ENCODE data around the gene RAB14.
"Not testable (repeated sequence)": the region's sequence is repeated elsewhere in the genome, so short reads cannot be mapped to it uniquely, and the experiment has no call there.

The RAB14 gene

DNA sequence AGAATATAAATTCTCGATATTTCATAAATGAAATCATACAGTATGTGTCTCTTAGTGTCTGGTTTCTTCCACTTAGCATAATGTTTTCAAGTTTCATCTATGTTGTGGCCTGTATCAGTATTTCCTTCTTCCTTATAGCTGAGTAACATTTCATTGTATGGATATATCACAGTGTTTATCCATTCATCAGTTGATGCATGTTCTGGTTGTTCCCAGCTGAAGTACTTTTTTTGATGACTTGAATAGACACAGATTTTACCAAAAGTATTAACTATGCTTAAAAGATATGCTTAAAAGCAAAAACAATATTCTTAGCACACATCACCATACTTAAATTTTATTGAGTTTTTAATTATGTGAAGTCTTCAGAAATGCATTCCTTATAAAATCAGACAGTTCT, 12.7 kb downstream of the RAB14 start:
- no peak for DNase-seq

DNA sequence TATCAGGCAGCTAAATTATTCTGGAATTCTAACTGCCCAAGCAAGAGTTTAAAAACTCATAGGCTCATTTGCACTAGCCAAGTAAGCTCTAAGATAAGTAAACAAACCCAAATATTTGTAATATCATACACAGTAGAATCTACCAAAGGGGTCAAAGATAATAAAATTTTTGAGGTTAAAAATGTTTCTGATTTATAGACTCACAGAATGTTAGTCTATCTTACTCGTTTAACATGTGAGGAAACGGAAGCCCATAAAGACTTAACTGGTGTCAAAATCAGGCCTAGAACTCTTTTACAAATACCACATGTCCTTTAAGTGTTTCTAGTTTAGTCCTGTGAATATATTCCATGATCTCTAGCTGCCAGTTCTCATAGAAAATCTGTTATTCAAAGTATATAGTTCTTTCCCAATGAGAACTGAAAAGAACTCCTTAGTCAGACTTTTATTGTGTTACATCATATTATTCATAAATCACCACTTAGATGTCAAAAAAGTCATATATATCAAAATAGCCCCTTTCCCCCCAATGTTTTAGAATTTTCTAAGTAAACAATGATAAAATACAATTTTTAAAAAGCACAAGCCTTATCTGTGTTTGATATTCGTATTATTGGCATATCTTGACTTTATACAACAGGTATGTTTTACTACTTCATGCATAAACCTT, 13.9 kb downstream of the RAB14 start:
- no peak for DNase-seq

DNA sequence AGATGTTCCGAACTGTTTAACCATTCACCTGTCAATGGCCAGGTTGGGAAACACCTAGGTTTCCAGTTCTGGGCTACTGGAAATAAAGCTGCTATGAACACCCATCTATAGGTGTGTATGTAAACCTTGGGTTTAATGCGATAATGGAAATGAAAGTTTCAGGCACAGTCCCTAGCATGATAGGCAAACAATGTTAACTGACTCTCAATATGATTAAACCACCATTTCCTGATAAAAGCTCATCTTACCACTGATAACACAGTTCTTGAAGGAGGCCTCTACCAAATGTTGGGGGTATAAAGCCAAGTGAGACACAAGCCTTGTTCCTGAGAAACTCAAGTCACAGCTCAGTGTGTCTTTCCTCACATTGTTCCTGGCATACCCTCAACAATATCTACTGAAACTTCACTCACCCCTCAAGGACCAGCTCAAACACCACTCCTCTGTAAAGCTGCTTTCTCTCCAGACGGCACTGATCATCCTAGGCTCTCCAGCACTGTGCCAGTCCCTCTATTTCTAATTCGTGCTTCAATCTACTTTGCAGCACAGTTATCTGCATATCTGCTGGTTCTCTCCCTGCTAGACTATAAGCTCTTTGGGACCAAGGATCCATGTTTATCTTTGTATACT, 15.8 kb downstream of the RAB14 start:
- DNase-seq: no peak

- DNase-seq: no peak
Measured at GRCh38 chr9:121185178-121185745, 16.4 kb downstream of the RAB14 start.

DNA sequence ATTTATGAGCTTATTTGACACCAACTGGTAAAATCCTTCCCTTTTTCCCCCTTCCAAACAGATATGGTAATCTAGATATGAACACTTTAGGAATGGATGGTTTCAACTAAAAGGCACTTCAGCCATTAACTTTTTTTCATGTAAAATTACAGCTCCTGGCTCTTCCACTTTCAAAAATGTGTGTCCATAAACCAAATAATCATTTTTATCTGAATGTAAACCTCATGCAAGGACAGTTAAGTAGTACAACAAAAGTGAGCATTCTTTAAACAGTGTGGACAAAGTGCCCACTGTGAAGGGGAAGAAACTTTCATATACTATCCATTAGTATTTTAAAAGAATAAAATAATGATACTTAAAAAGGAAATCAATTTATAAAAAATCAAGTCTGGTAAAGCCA, 17.2 kb downstream of the RAB14 start:
- no peak for DNase-seq

- no peak for DNase-seq
Measured at GRCh38 chr9:121183666-121184423, 17.8 kb downstream of the RAB14 start.

DNA sequence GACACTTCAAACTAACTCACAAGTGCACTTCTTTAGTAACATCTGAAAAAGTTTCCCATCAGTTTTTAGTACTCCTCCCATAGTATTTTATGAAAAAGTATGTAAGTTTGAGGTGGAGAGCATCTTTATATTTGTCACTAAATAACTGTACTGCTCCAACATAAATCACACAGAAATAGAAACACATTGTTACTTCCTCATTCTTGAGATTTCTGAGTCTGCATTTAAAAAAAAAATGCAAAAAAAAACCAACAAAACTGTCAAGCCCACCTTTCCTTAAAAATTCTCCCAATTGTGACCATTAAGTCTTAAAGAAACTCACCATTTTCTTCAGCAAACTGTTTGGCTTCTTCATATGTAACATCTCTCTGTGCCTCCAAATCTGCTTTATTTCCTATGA, 18.7 kb downstream of the RAB14 start:
- no peak for DNase-seq

DNA sequence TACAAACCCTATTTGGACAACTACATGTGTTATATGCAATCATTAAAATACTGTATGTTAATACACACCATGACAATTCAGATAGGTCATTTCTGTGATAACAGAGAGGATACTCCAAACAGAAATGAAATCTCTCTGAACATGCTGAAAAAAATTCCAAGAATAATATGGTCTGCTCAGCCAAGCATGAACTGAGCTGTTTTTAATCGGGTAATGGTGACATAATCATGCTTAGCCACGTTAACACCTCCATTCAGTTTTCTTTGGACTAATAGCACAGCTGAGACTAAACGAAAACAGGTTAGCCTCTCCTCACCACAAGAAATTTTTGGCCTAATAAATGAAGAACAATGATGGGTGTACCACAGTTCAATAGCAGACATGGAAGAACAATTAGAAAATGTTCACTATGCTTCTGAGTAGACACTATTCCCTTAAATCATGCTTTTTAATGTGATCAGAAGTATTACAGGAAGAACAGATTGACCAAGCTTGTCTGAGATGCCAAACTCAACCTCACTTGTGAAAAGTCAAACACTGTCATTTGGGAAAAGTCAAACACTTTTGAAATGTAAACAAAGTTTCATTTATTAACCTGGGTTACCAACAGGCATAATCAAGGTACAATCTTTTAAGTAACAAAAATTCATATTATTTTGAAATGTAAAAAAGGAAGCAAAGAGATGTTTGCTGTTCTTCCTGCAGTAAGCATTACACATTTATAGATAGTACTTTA, 19.4 kb downstream of the RAB14 start:
- DNase-seq: no peak

GRCh38 chr9:121179930-121180681, 21.6 kb downstream of the RAB14 start:
- no peak for DNase-seq

GRCh38 chr9:121179373-121179721, 22.3 kb downstream of the RAB14 start:
- not testable (repeated sequence) for DNase-seq

GRCh38 chr9:121178676-121179372, 22.8 kb downstream of the RAB14 start:
- DNase-seq: no peak

DNA sequence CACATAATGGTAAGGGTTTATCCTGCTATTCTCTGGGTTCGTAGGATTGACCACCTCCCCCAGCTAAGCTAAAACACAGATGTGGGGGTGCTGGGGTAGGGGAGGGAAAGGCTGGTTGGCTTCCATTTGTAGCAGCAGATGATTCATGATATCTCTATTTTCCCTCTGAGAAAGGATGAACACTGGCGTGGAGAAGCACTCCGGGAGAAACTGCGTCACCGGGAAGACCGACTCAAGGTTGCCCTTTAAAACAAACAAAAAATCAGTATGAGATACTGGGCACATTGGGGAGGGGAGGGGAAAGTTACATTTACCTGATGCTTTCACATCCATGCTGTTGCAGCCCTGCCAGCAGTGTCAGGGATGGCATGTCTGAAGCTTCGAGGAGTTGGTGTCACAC, 28.2 kb downstream of the RAB14 start:
- no peak for DNase-seq

GRCh38 chr9:121172726-121173487, 28.8 kb downstream of the RAB14 start:
- no peak for DNase-seq

- DNase-seq: no peak
Measured at GRCh38 chr9:121171236-121171635, 30.4 kb downstream of the RAB14 start.

DNA sequence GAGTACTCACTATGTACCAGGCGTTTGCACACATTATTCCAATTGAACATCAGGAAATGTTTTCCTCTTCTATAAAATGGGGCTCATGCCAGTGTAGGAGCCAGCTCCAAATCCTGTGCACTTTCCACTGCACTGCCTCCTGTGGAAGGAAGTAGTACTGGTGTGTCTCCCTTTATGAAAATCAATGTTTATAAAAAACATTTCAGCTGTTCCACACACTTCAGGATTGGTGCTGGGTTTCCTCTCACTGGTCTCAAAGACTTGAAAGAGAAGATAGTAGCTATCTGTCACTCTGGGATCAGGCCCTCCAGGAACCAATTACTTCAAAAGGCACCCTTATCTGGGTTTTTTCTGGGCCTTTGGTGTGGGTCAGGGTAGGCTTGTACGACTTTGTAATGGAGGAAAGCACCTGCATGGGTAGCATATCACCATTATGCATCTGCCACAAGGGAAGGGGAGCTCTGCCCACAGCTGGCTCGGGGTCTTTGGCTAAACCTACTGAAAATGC, 32.5 kb downstream of the RAB14 start:
- no peak for DNase-seq

- no peak for DNase-seq
Measured at GRCh38 chr9:121168052-121168451, 33.6 kb downstream of the RAB14 start.

- DNase-seq: no peak
Measured at GRCh38 chr9:121160025-121160424, 41.6 kb downstream of the RAB14 start.

DNA sequence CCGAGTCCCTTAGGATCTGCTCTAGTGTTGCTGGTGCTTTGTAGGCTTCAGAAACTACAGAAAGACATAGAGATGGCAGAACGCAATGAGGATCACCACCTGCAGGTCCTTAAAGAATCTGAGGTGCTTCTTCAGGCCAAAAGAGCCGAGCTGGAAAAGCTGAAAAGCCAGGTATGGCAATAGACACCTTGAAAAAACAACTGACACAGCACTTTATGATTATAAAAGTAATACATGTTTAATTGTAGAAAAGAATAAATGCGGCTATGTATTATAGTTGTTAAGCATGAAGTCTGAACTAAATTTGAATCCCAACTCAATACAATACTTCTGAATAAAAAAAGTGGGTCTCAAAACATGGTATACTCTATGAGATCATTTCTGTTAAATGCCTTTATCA, 43.7 kb downstream of the RAB14 start:
- DNase-seq: no peak

- no peak for DNase-seq
Measured at GRCh38 chr9:121156263-121156731, 45.4 kb downstream of the RAB14 start.

DNA sequence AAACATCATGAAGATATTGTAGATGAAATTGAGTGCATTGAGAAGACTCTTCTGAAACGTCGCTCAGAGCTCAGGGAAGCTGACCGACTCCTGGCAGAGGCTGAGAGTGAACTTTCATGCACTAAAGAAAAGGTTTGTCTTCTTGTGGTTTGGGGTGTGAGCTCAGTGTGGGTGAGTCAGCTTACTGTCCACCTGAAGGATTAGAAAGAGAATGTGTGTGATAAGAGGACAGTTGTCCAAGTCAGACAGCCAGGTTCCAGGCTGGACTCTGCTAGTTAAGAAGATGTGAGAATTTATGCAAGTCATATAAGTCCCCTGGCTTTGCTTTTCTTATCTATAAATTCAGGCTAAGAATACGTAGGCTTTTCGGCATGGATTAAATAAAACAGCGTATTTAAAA, 46.9 kb downstream of the RAB14 start:
- no peak for DNase-seq

DNA sequence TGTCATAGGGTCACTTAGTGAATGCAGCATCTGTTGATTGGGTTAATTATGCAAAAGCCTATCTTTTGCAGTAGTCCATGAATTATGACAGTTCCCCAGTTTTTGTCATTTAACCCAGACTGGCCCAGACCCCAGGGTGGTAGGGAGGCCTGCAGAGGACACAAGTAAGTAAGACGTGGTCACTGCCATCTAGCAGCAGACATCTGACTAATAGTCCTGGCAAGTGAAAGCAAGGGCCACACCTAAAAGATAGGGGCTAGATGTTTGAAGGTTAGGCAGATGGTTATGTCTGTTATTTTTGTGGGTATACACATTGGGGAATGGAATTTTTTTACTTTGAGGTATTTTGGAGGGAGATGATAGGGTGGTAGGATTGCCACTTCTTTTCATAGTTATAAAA, 48.0 kb downstream of the RAB14 start:
- DNase-seq: no peak
